ENCODE data around the gene FIGNL1. TPM values are rescaled to one million over a fixed set of nuclear protein-coding genes. Genes with fewer than 3 reads are reported as not detected.
"Not testable (repeated sequence)": the region's sequence is repeated elsewhere in the genome, so short reads cannot be mapped to it uniquely, and the experiment has no call there.

Gene FIGNL1
- total and polyA plus RNA-seq, 11 donors: 1.9 to 5.8 (median 3.8) TPM

- TF ChIP-seq CTCF (IDR thresholded peaks at IDR 0.05): no peak
- TF ChIP-seq POLR2A (IDR thresholded peaks at IDR 0.05): no peak
- H3K27ac ChIP-seq: no peak overlapping the region
- ATAC-seq (no peak), DNase-seq (no peak)
- H3K4me1 ChIP-seq: no peaks in the 10 kb centered on the region
- H3K36me3 ChIP-seq: no peaks in the 10 kb centered on the region
- H3K4me3 ChIP-seq: no peak overlapping the region
- 95 to 100% (median 98%) methylated on average over 1 of the region's 1 CpG for WGBS, 4 donors
- intact Hi-C loops (cut with DNase I): loop anchor here in 6 of 10 donors (10.0 kb wide), 3 partner anchors 153 to 903 kb away; no protein-coding TSS in a partner anchor
- no peaks in the 10 kb centered on the region for H3K9me3 ChIP-seq
- H3K27me3 ChIP-seq: no peaks in the 10 kb centered on the region
These were observed 11.5 kb upstream of the FIGNL1 start for GRCh38 chr7:50461695-50462094.

- H3K4me3 ChIP-seq; H3K36me3 ChIP-seq; ATAC-seq; H3K4me1 ChIP-seq; H3K27ac ChIP-seq; H3K9me3 ChIP-seq; DNase-seq; intact Hi-C loops (cut with DNase I); H3K27me3 ChIP-seq: not testable (repeated sequence)
- WGBS, 4 donors: 94 to 97% (median 97%) methylated on average over 18 to 26 of the region's 27 CpGs; no CpG with 5 or more reads in 1 of the 4 donors
These were observed 9.0 kb upstream of the FIGNL1 start for GRCh38 chr7:50459183-50459582.

GRCh38 chr7:50458651-50459050, 8.5 kb upstream of the FIGNL1 start:
- WGBS, 4 donors: 90 to 100% (median 91%) methylated on average over 2 to 4 of the region's 4 CpGs
- H3K4me1 ChIP-seq; H3K27me3 ChIP-seq; ATAC-seq; H3K4me3 ChIP-seq; H3K27ac ChIP-seq; intact Hi-C loops (cut with DNase I); H3K9me3 ChIP-seq; DNase-seq; H3K36me3 ChIP-seq: not testable (repeated sequence)

- no peak overlapping the region for H3K27ac ChIP-seq
- H3K4me1 ChIP-seq: no peaks in the 10 kb centered on the region
- ATAC-seq: no peak
- no peak for TF ChIP-seq CTCF (IDR thresholded peaks at IDR 0.05)
- no peak for TF ChIP-seq POLR2A (IDR thresholded peaks at IDR 0.05)
- intact Hi-C loops (cut with DNase I): no loop called here
- 76 to 85% (median 78%) methylated on average over 3 of the region's 3 CpGs for WGBS, 4 donors
- H3K27me3 ChIP-seq: no peaks in the 10 kb centered on the region
- H3K9me3 ChIP-seq: no peaks in the 10 kb centered on the region
- no peaks in the 10 kb centered on the region for H3K36me3 ChIP-seq
- no peak overlapping the region for H3K4me3 ChIP-seq
- DNase-seq: no peak
These were observed 6.4 kb upstream of the FIGNL1 start for GRCh38 chr7:50456371-50457123.

GRCh38 chr7:50455658-50456057, 5.5 kb upstream of the FIGNL1 start:
- peaks cover 0 to 5% (median 2%) of the 10 kb centered on the region in 12 donors for H3K4me1 ChIP-seq
- no peaks in the 10 kb centered on the region for H3K9me3 ChIP-seq
- no peaks in the 10 kb centered on the region for H3K36me3 ChIP-seq
- H3K27ac ChIP-seq: no peak overlapping the region
- H3K27me3 ChIP-seq: no peaks in the 10 kb centered on the region
- DNase-seq (no peak), ATAC-seq (no peak)
- TF ChIP-seq POLR2A (IDR thresholded peaks at IDR 0.05) (no peak), CTCF (IDR thresholded peaks at IDR 0.05) (no peak)
- intact Hi-C loops (cut with DNase I): no loop called here
- H3K4me3 ChIP-seq: no peak overlapping the region
